ENCODE data around the gene SALL3.

SALL3 gene

GRCh38 chr18:78994977-78995582, 15.5 kb downstream of the SALL3 start:
- H3K4me3 ChIP-seq (replicated peaks; ENCODE audit: low read depth, low read length): no peak overlapping the region
- no peak for DNase-seq (ENCODE audit: low read depth)
- TF ChIP-seq CTCF (IDR thresholded peaks at IDR 0.05; ENCODE audit: low read length, missing control alignments): no peak

- H3K4me3 ChIP-seq (replicated peaks; ENCODE audit: low read depth, low read length): no peak overlapping the region
These were observed 16.2 kb downstream of the SALL3 start for GRCh38 chr18:78995740-78996395.

GRCh38 chr18:78996741-78997490, 17.3 kb downstream of the SALL3 start:
- no peak overlapping the region for H3K4me3 ChIP-seq (replicated peaks; ENCODE audit: low read depth, low read length)
- DNase-seq (ENCODE audit: low read depth): no peak
- no peak for TF ChIP-seq CTCF (IDR thresholded peaks at IDR 0.05; ENCODE audit: low read length, missing control alignments)

More at GRCh38 chr18:78995740-78996395, 16.2 kb downstream of the SALL3 start:
- no peak for DNase-seq (ENCODE audit: low read depth)
- TF ChIP-seq CTCF (IDR thresholded peaks at IDR 0.05; ENCODE audit: low read length, missing control alignments): no peak

- H3K4me3 ChIP-seq (replicated peaks; ENCODE audit: low read depth, low read length): no peak overlapping the region
- no peak for TF ChIP-seq CTCF (IDR thresholded peaks at IDR 0.05; ENCODE audit: low read length, missing control alignments)
These were observed 18.9 kb downstream of the SALL3 start for GRCh38 chr18:78998371-78999071.

GRCh38 chr18:78999939-79000338, 20.3 kb downstream of the SALL3 start:
- no peak for TF ChIP-seq CTCF (IDR thresholded peaks at IDR 0.05; ENCODE audit: low read length, missing control alignments)
- no peak overlapping the region for H3K4me3 ChIP-seq (replicated peaks; ENCODE audit: low read depth, low read length)
- no peak for DNase-seq (ENCODE audit: low read depth)

More at GRCh38 chr18:78998371-78999071, 18.9 kb downstream of the SALL3 start:
- no peak for DNase-seq (ENCODE audit: low read depth)

GRCh38 chr18:79000997-79001396, 21.4 kb downstream of the SALL3 start:
- DNase-seq (ENCODE audit: low read depth): no peak
- no peak overlapping the region for H3K4me3 ChIP-seq (replicated peaks; ENCODE audit: low read depth, low read length)
- no peak for TF ChIP-seq CTCF (IDR thresholded peaks at IDR 0.05; ENCODE audit: low read length, missing control alignments)
